ENCODE measurements around the gene UPK2.
"Not testable (repeated sequence)": the region's sequence is repeated elsewhere in the genome, so short reads cannot be mapped to it uniquely, and the experiment has no call there.

Gene UPK2

DNA sequence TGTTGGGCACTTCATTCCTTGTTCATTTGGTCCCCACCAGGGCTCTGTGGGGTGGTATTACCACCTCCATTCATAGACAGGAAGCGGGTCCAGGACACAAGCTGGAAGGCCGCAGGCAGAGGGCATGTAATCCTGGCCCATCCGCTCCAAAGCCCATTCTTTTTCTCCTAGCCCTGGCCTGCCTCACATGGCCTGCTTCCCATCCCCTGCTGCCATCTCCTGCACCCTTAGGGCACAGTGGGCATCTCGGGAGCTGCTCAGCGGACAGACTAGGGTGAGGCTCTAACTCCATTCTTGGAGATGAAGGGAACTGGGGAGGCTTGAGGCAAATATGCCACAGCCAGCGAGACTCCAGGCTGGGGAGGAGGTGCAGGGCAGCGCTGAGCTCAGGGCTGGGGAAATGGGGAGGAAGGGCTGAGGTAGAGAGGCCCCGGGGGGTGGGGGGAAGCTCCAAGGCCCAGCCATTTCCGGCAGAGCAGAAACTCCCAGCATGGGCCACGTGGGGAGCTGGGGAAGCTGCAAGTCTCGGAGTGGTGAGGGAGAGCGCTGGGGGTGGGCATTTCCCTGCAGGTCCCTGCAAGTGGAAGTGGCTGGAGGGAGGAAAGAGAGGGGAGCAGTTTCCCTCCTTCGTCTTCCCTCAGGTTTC lies 16.0 kb upstream of the UPK2 start:
- Mint-ChIP-seq H3K36me3 (ENCODE audit: low read depth) (no peaks in the 10 kb centered on the region), H3K4me3 (peak overlapping the region; percentile 29), H3K4me1 (ENCODE audit: low read depth) (peaks cover 33% of the 10 kb centered on the region), H3K27ac (peak overlapping the region; percentile 81), H3K9me3 (no peaks in the 10 kb centered on the region), H3K27me3 (no peaks in the 10 kb centered on the region)
- peak; percentile 77 for DNase-seq

DNA sequence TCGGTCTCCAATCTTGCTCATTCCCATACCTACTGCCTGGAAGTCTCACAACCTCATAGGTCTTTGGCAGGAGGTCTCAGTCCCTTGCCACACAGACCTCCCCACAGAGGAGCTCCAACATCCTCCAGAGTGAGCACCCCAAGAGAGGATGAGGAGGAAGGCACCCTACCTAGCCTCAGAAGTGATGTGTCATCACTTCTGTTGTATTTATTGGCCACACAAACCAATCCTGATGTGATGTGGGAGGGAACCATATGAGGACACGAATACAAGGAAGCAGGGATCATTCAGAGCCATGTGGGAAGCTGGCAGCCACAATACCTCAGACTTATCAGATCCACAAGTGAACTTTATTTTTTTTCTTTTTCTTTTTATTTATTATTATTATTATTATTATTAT lies 9.0 kb upstream of the UPK2 start:
- no peak for DNase-seq
- H3K9me3 Mint-ChIP-seq, result no peaks in the 10 kb centered on the region
- H3K4me3 Mint-ChIP-seq, result no peak overlapping the region
- no peaks in the 10 kb centered on the region for H3K27me3 Mint-ChIP-seq
- no peak overlapping the region for H3K27ac Mint-ChIP-seq
- peaks cover 4% of the 10 kb centered on the region for H3K4me1 Mint-ChIP-seq (ENCODE audit: low read depth)
- H3K36me3 Mint-ChIP-seq (ENCODE audit: low read depth), result no peaks in the 10 kb centered on the region

DNA sequence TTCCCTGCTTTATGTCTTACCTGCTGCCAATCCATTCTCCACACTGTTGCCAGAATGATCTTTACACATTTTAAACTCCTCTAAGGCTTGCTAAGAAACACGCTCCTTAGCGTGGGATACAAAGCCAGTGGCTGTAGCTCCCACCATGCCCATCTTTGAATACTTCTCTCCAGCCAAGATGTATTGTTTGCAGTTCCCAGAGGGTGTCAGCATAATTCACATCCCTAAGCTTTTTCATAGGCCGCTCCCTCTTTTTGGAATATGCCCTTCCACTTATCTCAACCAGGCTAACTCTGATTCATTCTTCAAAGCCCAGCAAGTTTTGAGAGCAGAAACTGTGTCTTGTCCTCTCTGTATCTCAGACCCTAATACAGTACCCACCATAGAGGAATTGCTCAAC lies 8.1 kb upstream of the UPK2 start:
- no peak for DNase-seq
- no peak overlapping the region for H3K27ac Mint-ChIP-seq
- no peak overlapping the region for H3K4me3 Mint-ChIP-seq
- no peaks in the 10 kb centered on the region for H3K9me3 Mint-ChIP-seq
- no peaks in the 10 kb centered on the region for H3K27me3 Mint-ChIP-seq
- H3K4me1 Mint-ChIP-seq (ENCODE audit: low read depth), result peaks cover 4% of the 10 kb centered on the region
- no peaks in the 10 kb centered on the region for H3K36me3 Mint-ChIP-seq (ENCODE audit: low read depth)

DNA sequence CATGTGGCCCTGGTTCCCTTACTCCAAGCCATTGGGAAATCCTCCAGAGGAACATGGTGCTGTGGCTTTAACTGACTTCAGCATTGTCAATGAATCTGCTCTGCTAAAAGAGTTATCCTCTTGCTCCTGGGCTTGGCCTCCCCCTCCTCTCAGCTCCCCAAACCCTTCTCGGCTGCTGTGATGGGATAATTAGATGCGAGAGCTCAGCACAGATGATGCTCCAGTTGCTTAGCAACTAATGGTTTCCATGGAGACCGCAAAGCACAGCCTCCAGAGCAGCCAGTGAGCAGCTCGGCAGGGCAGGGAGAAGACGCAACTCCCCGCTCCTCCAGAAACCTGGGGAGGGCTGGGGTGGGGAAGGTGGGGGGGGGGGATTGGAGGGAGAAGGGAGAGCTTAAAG lies 2.8 kb upstream of the UPK2 start:
- no peaks in the 10 kb centered on the region for H3K27me3 Mint-ChIP-seq
- H3K4me1 Mint-ChIP-seq (ENCODE audit: low read depth), result peaks cover 5% of the 10 kb centered on the region
- DNase-seq, result no peak
- H3K9me3 Mint-ChIP-seq, result no peaks in the 10 kb centered on the region
- no peaks in the 10 kb centered on the region for H3K36me3 Mint-ChIP-seq (ENCODE audit: low read depth)
- H3K4me3 Mint-ChIP-seq, result no peak overlapping the region
- H3K27ac Mint-ChIP-seq, result no peak overlapping the region

DNA sequence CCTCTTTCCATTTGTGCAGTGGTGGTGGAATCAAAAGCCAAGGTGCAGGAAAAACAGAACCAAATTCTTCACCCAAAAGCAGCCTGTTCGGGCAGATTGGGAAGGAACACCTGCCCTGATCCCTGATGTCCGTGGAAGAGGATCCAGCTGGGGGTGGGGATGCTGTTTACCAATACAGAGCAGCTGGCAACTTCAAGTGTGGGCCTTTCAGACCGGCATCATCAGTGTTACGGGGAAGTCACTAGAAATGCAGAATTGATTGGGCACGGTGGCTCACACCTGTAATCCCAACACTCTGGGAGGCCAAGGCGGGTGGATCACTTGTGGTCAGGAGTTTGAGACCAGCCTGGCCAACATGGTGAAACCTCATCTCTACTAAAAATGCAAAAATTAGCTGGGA lies 2.1 kb upstream of the UPK2 start:
- H3K36me3 Mint-ChIP-seq (ENCODE audit: low read depth); H3K27me3 Mint-ChIP-seq; H3K9me3 Mint-ChIP-seq; DNase-seq; H3K4me3 Mint-ChIP-seq; H3K27ac Mint-ChIP-seq; H3K4me1 Mint-ChIP-seq (ENCODE audit: low read depth): not testable (repeated sequence)

DNA sequence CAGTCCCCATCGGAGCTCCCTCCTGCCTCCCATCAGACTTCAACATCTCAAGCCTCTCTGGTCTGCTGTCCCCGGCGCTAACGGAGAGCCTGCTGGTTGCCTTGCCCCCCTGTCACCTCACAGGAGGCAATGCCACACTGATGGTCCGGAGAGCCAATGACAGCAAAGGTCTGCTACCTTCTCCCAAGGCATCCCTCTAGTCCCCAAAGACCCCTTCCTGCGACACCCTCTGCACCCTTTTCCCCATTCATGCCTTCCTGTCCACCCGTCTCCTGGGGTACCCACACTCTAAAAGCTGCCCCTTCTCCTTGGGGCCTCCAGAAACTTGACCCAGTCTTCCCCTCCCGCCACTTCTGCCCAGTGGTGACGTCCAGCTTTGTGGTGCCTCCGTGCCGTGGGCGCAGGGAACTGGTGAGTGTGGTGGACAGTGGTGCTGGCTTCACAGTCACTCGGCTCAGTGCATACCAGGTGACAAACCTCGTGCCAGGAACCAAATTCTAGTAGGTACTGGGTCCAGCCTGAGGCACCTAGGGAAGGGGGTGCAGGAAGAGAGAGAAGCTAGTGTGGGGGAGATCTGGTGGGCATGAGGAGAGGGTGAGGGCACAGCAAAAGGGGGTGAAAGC lies 860 bp downstream of the UPK2 start:
- H3K27ac Mint-ChIP-seq, result no peak overlapping the region

DNA sequence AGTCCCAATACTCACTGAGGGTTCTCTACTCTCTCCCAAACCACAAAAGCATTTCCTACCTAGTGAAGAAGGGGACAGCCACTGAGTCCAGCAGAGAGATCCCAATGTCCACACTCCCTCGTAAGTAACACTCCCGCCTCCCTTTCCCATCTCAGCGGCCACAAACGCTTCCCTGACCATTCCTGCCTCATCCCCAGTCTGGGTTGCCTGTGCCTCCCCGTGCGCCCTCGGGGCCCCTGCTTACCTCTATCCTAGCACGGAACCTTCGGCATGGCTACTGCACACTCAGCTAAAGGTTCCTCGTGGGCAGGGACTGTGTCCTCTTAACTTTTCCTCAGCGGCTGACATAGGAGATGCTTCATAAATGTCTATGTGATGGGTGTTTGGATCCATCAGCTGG lies 1.5 kb downstream of the UPK2 start:
- Mint-ChIP-seq H3K36me3 (ENCODE audit: low read depth) (no peaks in the 10 kb centered on the region), H3K4me1 (ENCODE audit: low read depth) (peaks cover 5% of the 10 kb centered on the region), H3K4me3 (no peak overlapping the region), H3K27me3 (no peaks in the 10 kb centered on the region), H3K9me3 (no peaks in the 10 kb centered on the region), H3K27ac (no peak overlapping the region)
- DNase-seq, result no peak

More for the DNA sequence above, 860 bp downstream of the UPK2 start:
- peaks cover 5% of the 10 kb centered on the region for H3K4me1 Mint-ChIP-seq (ENCODE audit: low read depth)
- no peaks in the 10 kb centered on the region for H3K27me3 Mint-ChIP-seq
- DNase-seq, result no peak
- H3K9me3 Mint-ChIP-seq, result no peaks in the 10 kb centered on the region
- no peaks in the 10 kb centered on the region for H3K36me3 Mint-ChIP-seq (ENCODE audit: low read depth)
- no peak overlapping the region for H3K4me3 Mint-ChIP-seq

DNA sequence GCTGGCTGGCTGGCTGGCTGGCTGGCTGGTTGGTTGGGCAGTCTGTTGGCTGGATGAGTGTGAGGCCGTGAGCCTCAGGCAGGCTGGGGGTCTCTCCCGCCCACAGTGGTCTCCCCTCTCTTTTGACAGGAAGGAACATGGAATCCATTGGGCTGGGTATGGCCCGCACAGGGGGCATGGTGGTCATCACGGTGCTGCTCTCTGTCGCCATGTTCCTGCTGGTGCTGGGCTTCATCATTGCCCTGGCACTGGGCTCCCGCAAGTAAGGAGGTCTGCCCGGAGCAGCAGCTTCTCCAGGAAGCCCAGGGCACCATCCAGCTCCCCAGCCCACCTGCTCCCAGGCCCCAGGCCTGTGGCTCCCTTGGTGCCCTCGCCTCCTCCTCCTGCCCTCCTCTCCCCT lies 1.9 kb downstream of the UPK2 start:
- Mint-ChIP-seq H3K27ac (no peak overlapping the region), H3K4me1 (ENCODE audit: low read depth) (peaks cover 5% of the 10 kb centered on the region), H3K27me3 (no peaks in the 10 kb centered on the region), H3K36me3 (ENCODE audit: low read depth) (no peaks in the 10 kb centered on the region), H3K9me3 (no peaks in the 10 kb centered on the region), H3K4me3 (no peak overlapping the region)
- no peak for DNase-seq

DNA sequence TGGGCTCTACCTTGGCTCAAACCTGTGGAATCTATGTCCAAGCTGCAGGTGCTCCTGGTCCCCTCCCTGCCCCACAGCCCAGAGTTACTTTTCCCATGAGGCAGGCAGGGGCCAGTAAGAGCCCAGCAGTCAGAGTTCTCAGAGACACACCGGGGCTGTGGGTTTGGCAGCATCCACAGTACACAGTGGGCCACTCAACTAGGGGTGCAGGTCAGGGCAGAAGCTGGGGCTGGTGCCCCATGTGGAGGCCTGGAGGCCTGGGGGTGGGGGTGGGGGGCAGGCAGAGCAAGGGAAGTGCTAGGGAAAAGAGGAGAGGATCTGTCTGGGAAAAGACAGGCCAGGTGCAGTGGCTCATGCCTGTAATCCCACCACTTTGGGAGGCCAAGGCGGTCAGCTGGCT lies 2.5 kb downstream of the UPK2 start:
- H3K27ac Mint-ChIP-seq, result no peak overlapping the region
- H3K36me3 Mint-ChIP-seq (ENCODE audit: low read depth), result no peaks in the 10 kb centered on the region
- H3K4me3 Mint-ChIP-seq, result no peak overlapping the region

DNA sequence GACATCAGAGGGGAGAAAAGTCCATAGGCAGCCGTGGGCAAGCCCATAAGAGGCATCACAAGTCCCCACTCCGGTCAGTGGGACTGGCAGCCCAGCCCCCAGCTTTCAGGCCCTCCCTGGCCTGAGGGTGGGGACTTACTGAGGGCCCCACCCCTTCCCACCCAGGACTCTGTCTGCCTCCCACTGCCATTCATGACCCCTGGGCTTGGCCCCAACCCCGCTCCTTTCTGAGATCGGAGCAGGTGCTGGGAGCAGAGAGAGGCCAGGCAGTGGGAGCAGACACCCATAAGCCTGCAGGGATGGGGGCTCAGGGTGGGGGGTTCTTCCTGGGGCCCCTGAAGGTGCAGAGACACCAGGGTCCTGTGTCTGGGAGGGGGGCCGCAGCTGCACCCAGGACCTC lies 5.1 kb downstream of the UPK2 start:
- no peak for DNase-seq
- peaks cover 5% of the 10 kb centered on the region for H3K4me1 Mint-ChIP-seq (ENCODE audit: low read depth)
- no peak overlapping the region for H3K27ac Mint-ChIP-seq
- no peaks in the 10 kb centered on the region for H3K9me3 Mint-ChIP-seq
- no peaks in the 10 kb centered on the region for H3K36me3 Mint-ChIP-seq (ENCODE audit: low read depth)
- no peak overlapping the region for H3K4me3 Mint-ChIP-seq
- no peaks in the 10 kb centered on the region for H3K27me3 Mint-ChIP-seq

More for the DNA sequence above, 2.5 kb downstream of the UPK2 start:
- Mint-ChIP-seq H3K9me3 (no peaks in the 10 kb centered on the region), H3K4me1 (ENCODE audit: low read depth) (peaks cover 5% of the 10 kb centered on the region), H3K27me3 (no peaks in the 10 kb centered on the region)
- DNase-seq, result no peak

DNA sequence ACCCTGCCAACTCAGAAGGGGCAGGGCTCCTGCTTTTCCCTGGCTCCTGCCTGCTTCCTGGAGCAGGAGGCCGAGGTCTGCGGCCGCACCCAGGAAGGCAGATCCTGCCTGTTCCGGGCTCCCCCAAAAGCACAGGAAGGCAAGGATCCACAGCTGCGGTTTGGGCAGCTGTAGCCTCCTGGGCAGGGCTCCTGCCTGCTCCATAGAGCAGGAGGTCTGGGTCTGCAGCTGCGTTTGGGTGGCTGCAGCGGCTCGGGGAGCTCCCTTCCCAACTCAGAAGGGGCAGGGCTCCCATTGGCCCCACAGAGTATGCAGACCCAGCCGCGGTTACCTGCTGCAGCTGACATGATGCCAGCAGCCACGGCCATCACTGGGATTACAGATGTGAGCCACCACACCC lies 5.5 kb downstream of the UPK2 start:
- Mint-ChIP-seq H3K9me3 (no peaks in the 10 kb centered on the region), H3K4me1 (ENCODE audit: low read depth) (peaks cover 1% of the 10 kb centered on the region), H3K36me3 (ENCODE audit: low read depth) (no peaks in the 10 kb centered on the region), H3K4me3 (no peak overlapping the region), H3K27ac (no peak overlapping the region), H3K27me3 (no peaks in the 10 kb centered on the region)
- DNase-seq, result no peak

DNA sequence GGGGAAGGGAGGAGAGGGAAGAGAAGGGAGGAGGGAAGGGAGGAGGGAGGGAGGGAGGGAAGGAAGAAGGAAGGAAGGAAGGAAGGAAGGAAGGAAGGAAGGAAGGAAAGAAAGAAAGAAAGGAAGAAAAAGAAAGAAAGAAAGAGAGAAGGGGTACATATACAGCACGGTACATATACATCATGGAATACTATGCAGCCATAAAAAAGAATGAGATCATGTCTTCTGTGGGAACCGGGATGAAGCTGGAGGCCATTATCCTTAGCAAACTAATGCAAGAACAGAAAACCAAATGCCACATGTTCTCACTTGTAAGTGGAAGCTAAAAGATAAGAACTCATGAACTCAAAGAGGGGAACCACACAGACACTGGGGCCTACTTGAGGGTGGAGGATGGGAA lies 13.4 kb downstream of the UPK2 start:
- not testable (repeated sequence) for H3K4me3 Mint-ChIP-seq; H3K4me1 Mint-ChIP-seq (ENCODE audit: low read depth); H3K9me3 Mint-ChIP-seq; DNase-seq; H3K27ac Mint-ChIP-seq; H3K36me3 Mint-ChIP-seq (ENCODE audit: low read depth)
- peaks cover 18% of the 10 kb centered on the region for H3K27me3 Mint-ChIP-seq

DNA sequence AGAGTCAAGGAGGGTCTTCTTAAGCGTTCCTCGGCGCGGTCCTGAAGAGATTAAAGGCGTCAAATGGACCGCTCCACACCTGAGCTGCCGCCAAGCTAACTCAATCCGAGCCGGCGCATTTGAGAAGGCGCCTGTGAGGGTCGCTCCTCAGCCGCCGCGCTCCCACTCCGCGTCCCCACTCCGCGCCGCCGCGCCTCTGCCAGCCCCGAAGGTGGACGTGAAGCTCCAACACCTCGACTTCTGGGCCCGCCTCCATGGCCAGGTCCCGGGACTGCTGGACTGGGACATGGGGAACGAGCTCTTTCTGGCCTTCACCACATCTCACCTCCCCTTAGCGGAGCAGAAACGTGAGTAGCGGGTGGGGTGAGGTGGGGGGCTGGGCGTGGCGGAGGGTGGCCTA lies 15.5 kb downstream of the UPK2 start, which contains the start of gene FOXR1:
TSS of gene FOXR1 (plus strand) at position 116 of the 400 bp plus-strand sequence. CDS start at position 287, 171 bp downstream.
- no peak within 1 kb of the TSS for H3K4me3 Mint-ChIP-seq
- H3K27ac Mint-ChIP-seq, result no peak within 1 kb of the TSS
- no peaks in the 10 kb centered on the region for H3K4me1 Mint-ChIP-seq (ENCODE audit: low read depth)
- H3K27me3 Mint-ChIP-seq, result peaks cover 22% of the 10 kb centered on the region
- H3K9me3 Mint-ChIP-seq, result no peaks in the 10 kb centered on the region
- no peaks in the 10 kb centered on the region for H3K36me3 Mint-ChIP-seq (ENCODE audit: low read depth)
- no peak for DNase-seq

DNA sequence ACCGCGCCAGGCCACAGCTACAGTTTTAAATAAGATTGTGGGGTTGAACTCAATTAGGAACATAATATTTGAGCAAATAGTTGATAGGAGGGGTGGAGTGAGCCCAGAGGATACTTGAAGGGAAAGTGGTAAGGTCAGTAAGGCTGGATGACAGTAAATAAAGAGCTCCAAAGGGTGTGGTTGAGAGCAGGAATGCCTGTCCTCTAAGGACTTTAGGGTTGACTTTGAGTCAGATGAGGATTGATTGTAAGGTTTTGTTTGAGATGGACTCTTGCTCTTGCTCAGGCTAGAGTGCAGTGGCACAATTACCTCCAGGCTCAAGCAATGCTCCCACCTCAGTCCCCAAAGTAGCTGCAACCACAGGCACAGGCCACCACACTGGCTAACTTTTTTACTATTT lies 17.9 kb downstream of the UPK2 start:
- Mint-ChIP-seq H3K4me1 (ENCODE audit: low read depth) (no peaks in the 10 kb centered on the region), H3K36me3 (ENCODE audit: low read depth) (no peaks in the 10 kb centered on the region), H3K9me3 (no peaks in the 10 kb centered on the region), H3K4me3 (no peak overlapping the region), H3K27me3 (peaks cover 20% of the 10 kb centered on the region), H3K27ac (no peak overlapping the region)
- DNase-seq, result no peak

DNA sequence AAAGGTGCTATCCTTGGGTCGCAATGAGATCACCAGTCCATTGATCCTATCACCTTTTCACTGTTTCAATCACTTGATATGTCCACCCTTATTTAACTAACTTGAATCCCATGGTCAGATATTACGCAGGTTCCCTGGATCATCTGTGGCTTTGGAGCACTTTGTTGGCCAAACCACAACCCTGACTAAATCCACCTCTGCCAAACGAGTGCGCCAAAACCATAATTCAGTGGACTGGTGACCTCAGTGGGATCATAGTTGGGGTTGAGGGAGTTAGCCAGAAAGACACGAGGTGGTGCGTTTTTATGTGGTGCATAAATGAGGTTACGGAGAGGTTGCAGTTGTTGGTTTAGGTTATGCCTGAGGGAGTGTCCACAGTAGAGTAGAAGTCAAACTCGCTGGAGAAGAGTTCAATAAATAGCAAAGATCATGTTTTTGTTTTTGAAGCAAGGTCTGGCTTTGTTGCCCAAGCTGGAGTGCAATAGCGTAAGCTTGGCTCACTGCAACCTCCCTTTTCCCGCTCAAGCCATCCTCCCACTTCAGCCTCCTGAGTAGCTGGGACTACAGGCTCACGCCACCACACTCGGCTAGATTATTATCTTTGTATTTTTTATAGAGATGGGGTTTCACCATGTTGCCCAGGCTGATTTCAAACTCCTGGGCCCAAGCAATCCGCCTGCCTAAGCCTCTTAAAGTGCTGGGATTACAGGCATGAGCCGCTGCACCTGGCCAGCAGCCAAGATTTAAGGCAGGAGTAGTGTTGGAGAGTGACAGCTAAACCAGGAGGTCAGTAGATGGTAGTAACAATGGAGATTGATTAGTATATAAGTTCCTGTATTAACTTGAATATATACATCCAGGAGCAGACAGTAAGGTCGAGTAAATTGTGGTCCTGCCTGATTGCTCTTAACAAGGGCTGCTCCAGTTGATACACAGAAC lies 19.9 kb downstream of the UPK2 start:
- Mint-ChIP-seq H3K9me3 (no peaks in the 10 kb centered on the region), H3K4me3 (no peak overlapping the region), H3K27me3 (peaks cover 13% of the 10 kb centered on the region), H3K36me3 (ENCODE audit: low read depth) (no peaks in the 10 kb centered on the region), H3K4me1 (ENCODE audit: low read depth) (no peaks in the 10 kb centered on the region), H3K27ac (no peak overlapping the region)
- no peak for DNase-seq

Data from activated T-cell treated with anti-CD3 and anti-CD28 coated beads, Interleukin-2, amount 50 U/mL, for 24 hours (primary cell).